Natural killer cell (primary cell): ENCODE data around the gene GRID1. TPM values are rescaled to one million over a fixed set of nuclear protein-coding genes. Genes with fewer than 3 reads are reported as not detected.

Experiments
- ATAC-seq, 3 donors: fragments of 150-1000 bp in 2 of 3; fragments of 200-7000 bp in 1 of 3; cut with Tn5 transposase; 1 replicate in 1 of 3; 2 replicates in 2 of 3; pipeline ENCODE4 v1.10.0; 2021; ENCODE audit warnings: mild to moderate bottlenecking in 2 of 3, moderate library complexity in 2 of 3
- DNase-seq, 2 donors: peaks; one replicate each; pipeline versions ENCODE4 v3.0.0 to v3.0.0-alpha.2; 2013 to 2021; ENCODE audit warnings: mixed read lengths in 1 of 2
- H3K27ac ChIP-seq: one replicate; pipeline ENCODE4 v1.5.1; 2013; ENCODE audit warnings: mild to moderate bottlenecking, low read length
- H3K27me3 ChIP-seq: one replicate; pipeline ENCODE4 v1.6.1; 2013; ENCODE audit warnings: low read length; ENCODE audit not compliant: control insufficient read depth, insufficient read depth
- H3K36me3 ChIP-seq: one replicate; pipeline ENCODE4 v1.6.1; 2013; ENCODE audit warnings: low read length; ENCODE audit not compliant: control insufficient read depth, insufficient read depth
- H3K4me1 ChIP-seq: one replicate; pipeline ENCODE4 v1.6.1; 2013; ENCODE audit warnings: low read length; ENCODE audit not compliant: control insufficient read depth, insufficient read depth
- H3K4me3 ChIP-seq: one replicate; pipeline ENCODE4 v1.5.1; 2013; ENCODE audit warnings: low read length
- H3K9me3 ChIP-seq: one replicate; pipeline ENCODE4 v1.6.1; 2013; ENCODE audit warnings: low read length; ENCODE audit not compliant: control insufficient read depth, insufficient read depth
- H3K27ac Mint-ChIP-seq, 2 donors: one replicate each; pipeline ENCODE4 v1.8.0; 2022; ENCODE audit warnings: mild to moderate bottlenecking in 2 of 2, mixed read lengths in 2 of 2, moderate library complexity in 1 of 2
- H3K27me3 Mint-ChIP-seq, 2 donors: one replicate each; pipeline ENCODE4 v1.8.0; 2022; ENCODE audit warnings: low read depth in 2 of 2, mixed read lengths in 2 of 2
- H3K36me3 Mint-ChIP-seq: one replicate; pipeline ENCODE4 v1.8.0; 2022; ENCODE audit warnings: mixed read lengths
- H3K4me1 Mint-ChIP-seq, 2 donors: one replicate each; pipeline ENCODE4 v1.8.0; 2022; ENCODE audit warnings: mixed read lengths in 2 of 2
- H3K4me3 Mint-ChIP-seq: one replicate; pipeline ENCODE4 v1.8.0; 2022; ENCODE audit warnings: mild to moderate bottlenecking, moderate library complexity, mixed read lengths
- H3K9me3 Mint-ChIP-seq, 2 donors: one replicate each; pipeline ENCODE4 v1.8.0; 2022; ENCODE audit warnings: mixed read lengths in 2 of 2
- CTCF ChIP-seq: fragments of 200-600 bp; IDR thresholded peaks from one replicate; pipeline ENCODE4 v1.8.0; 2022; ENCODE audit warnings: antibody characterized with exemption
- WGBS: methylation state at CpG from one replicate; pipeline ENCODE4 v1.1.7; 2013; ENCODE audit warnings: missing lambda C conversion rate; ENCODE audit not compliant: insufficient coverage; 5-methylcytosine and 5-hydroxymethylcytosine counted together
- intact Hi-C: fragments of 100-400 bp; cut with micrococcal nuclease; formaldehyde crosslinking; loops from one replicate; pipeline ENCODE4 v1.14.2; 2022
- total RNA-seq, 4 donors: library from RNA; stranded (reverse); fragments of 120-200 nt in 1 of 4; gene quantifications; one replicate each; pipeline versions ENCODE4 v1.2.3 to v1.2.4, GENCODE V29; 2013 to 2022

The GRID1 gene
- total RNA-seq, 3 donors from 2014 or later (not counting 1 experiment from before 2014, with no cell fraction given): not detected

- intact Hi-C loops: no loop called here
- 73% methylated on average over 5 of the region's 5 CpGs for WGBS
- Histone ChIP-seq H3K9me3 (no peaks in the 10 kb centered on the region), H3K27ac (no peak overlapping the region), H3K4me3 (no peak overlapping the region), H3K4me1 (peaks cover 9% of the 10 kb centered on the region), H3K27me3 (no peaks in the 10 kb centered on the region), H3K36me3 (no peaks in the 10 kb centered on the region)
- Mint-ChIP-seq H3K4me1 (peaks cover 7 to 8% of the 10 kb centered on the region in 2 donors), H3K36me3 (no peaks in the 10 kb centered on the region), H3K27me3 (peaks cover 0 to 5% of the 10 kb centered on the region in 2 donors), H3K4me3 (no peak overlapping the region), H3K27ac (no peak overlapping the region), H3K9me3 (no peaks in the 10 kb centered on the region)
- no peak for DNase-seq
- no peak for TF ChIP-seq CTCF
- ATAC-seq: no peak
These were observed 16.5 kb downstream of the GRID1 start for GRCh38 chr10:86349940-86350630.

DNA sequence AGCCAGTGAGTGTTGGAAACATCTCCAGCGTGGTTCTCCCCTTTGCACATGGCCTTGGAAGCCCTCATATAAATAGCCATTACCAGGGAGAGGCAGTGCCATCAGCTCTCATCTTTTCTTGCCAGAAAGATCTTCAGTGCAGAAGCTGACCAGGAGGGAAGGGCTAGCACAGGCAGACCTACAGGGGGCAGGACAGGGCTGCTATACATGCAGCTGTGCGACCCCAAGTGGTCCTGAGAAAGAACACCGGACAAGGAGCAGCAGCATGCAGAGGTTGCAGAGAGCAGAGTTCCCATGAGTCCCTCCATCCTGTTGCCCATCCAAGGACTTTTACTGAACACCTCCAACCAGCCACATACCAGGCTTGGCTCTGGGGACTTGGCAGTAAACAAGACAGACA lies 17.1 kb downstream of the GRID1 start:
- H3K27ac ChIP-seq: no peak overlapping the region
- H3K9me3 ChIP-seq: no peaks in the 10 kb centered on the region
- Mint-ChIP-seq H3K4me1 (peaks cover 1% of the 10 kb centered on the region in 2 donors), H3K36me3 (no peaks in the 10 kb centered on the region), H3K9me3 (no peaks in the 10 kb centered on the region), H3K27me3 (peaks cover 0 to 5% of the 10 kb centered on the region in 2 donors), H3K27ac (no peak overlapping the region), H3K4me3 (no peak overlapping the region)
- ATAC-seq: peak in 1 of 3 donors; percentile 26
- 36% methylated on average over 3 of the region's 3 CpGs for WGBS
- H3K36me3 ChIP-seq: no peaks in the 10 kb centered on the region
- DNase-seq: peak in 1 of 2 donors; percentile 11
- TF ChIP-seq CTCF: no peak
- H3K4me3 ChIP-seq: no peak overlapping the region
- H3K27me3 ChIP-seq: no peaks in the 10 kb centered on the region
- intact Hi-C loops: no loop called here
- H3K4me1 ChIP-seq: peaks cover 3% of the 10 kb centered on the region

- DNase-seq: no peak
- Mint-ChIP-seq H3K27ac (no peak overlapping the region), H3K4me3 (no peak overlapping the region), H3K27me3 (peaks cover 0 to 5% of the 10 kb centered on the region in 2 donors), H3K4me1 (no peaks in the 10 kb centered on the region), H3K9me3 (no peaks in the 10 kb centered on the region), H3K36me3 (no peaks in the 10 kb centered on the region)
- WGBS: 90% methylated on average over 23 of the region's 23 CpGs
- H3K27ac ChIP-seq: no peak overlapping the region
- no peaks in the 10 kb centered on the region for H3K36me3 ChIP-seq
- no peaks in the 10 kb centered on the region for H3K27me3 ChIP-seq
- intact Hi-C loops: no loop called here
- no peak overlapping the region for H3K4me3 ChIP-seq
- no peaks in the 10 kb centered on the region for H3K4me1 ChIP-seq
- no peak for ATAC-seq
- H3K9me3 ChIP-seq: no peaks in the 10 kb centered on the region
- TF ChIP-seq CTCF: no peak
These were observed 18.0 kb downstream of the GRID1 start for GRCh38 chr10:86348321-86349210.
